Keratinocyte (primary cell): ENCODE measurements around the gene PIP4K2A.

Source experiments
- EZH2 ChIP-seq: IDR thresholded peaks from one replicate; pipeline ENCODE4 v1.6.1; 2012; ENCODE audit warnings: inconsistent platforms, mild to moderate bottlenecking, low read length, moderate library complexity
- TF ChIP-seq, protein P1 (sequence below), 3 experiments: IDR thresholded peaks in 1 of 3; conservative IDR thresholded peaks in 1 of 3; optimal IDR thresholded peaks in 1 of 3; 2 replicates in 2 of 3; 3 replicates in 1 of 3; pipeline versions ENCODE3 to v1.5.1; 2011; ENCODE audit warnings: low read length in 3 of 3, mild to moderate bottlenecking in 3 of 3, moderate library complexity in 2 of 3, control low read depth in 1 of 3, inconsistent platforms in 1 of 3; ENCODE audit not compliant: insufficient read depth in 2 of 3; ENCODE audit errors: extremely low read depth in 1 of 3

- TF ChIP-seq, protein P1, sequence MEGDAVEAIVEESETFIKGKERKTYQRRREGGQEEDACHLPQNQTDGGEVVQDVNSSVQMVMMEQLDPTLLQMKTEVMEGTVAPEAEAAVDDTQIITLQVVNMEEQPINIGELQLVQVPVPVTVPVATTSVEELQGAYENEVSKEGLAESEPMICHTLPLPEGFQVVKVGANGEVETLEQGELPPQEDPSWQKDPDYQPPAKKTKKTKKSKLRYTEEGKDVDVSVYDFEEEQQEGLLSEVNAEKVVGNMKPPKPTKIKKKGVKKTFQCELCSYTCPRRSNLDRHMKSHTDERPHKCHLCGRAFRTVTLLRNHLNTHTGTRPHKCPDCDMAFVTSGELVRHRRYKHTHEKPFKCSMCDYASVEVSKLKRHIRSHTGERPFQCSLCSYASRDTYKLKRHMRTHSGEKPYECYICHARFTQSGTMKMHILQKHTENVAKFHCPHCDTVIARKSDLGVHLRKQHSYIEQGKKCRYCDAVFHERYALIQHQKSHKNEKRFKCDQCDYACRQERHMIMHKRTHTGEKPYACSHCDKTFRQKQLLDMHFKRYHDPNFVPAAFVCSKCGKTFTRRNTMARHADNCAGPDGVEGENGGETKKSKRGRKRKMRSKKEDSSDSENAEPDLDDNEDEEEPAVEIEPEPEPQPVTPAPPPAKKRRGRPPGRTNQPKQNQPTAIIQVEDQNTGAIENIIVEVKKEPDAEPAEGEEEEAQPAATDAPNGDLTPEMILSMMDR (optimal IDR thresholded peaks at IDR 0.05 in 1 of 3, IDR thresholded peaks at IDR 0.05 in 1 of 3, conservative IDR thresholded peaks at IDR 0.05 in 1 of 3; ENCODE audit: extremely low read depth in 1 of 3, insufficient read depth in 2 of 3, low read length in 3 of 3): no peak
- no peak for TF ChIP-seq EZH2
These were observed 5.1 kb upstream of the PIP4K2A start for GRCh38 chr10:22719406-22720042.
